ENCODE results near the gene AFG1L.

The AFG1L gene

DNA sequence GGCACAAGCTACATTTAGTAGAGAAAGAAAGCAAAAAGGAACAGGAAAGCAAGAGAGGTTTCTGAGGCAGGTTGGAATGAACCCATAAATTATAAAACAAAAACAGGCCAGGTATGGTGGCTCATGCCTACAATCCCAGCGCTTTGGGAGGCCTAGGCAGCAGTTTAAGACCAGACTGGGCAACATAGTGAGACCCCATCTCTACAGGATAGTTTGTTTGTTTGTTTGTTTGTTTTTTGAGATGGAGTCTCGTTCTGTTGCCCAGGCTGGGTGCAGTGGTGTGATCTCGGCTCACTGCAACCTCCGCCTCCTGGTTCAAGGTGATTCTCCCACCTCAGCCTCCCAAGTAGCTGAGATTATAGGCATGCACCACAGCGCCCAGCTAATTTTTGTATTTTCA is 49.0 kb downstream of the AFG1L start:
- no peak overlapping the region for H3K4ac ChIP-seq (ENCODE audit: low read depth, low read length)
- H3K56ac ChIP-seq (ENCODE audit: low read length): no peak overlapping the region
- H2BK5ac ChIP-seq (ENCODE audit: low read length): no peak overlapping the region
- no peak overlapping the region for H3K4me2 ChIP-seq (ENCODE audit: low read length)
- no peak overlapping the region for H2BK120ac ChIP-seq (ENCODE audit: low read depth, low read length)
- no peak overlapping the region for H3K23ac ChIP-seq (ENCODE audit: low read length)
- H3K18ac ChIP-seq (ENCODE audit: low read length): no peak overlapping the region
- no peak overlapping the region for H3K4me3 ChIP-seq (ENCODE audit: low read length)
- H3K9ac ChIP-seq (ENCODE audit: low read length): no peak overlapping the region
- H2AK5ac ChIP-seq (ENCODE audit: low read length): no peak overlapping the region
- no peak overlapping the region for H4K5ac ChIP-seq (ENCODE audit: low read length)
- no peaks in the 10 kb centered on the region for H3K79me2 ChIP-seq (ENCODE audit: control insufficient read depth, insufficient read depth, low read length)
- no peaks in the 10 kb centered on the region for H3K4me1 ChIP-seq (ENCODE audit: control insufficient read depth, low read depth, low read length)
- no CpG with 5 or more reads among the region's 5 CpGs for WGBS (ENCODE audit: extremely low coverage, insufficient coverage, low lambda C conversion rate)
- H2BK15ac ChIP-seq (replicated peaks; ENCODE audit: low read depth): no peak overlapping the region
- no peaks in the 10 kb centered on the region for H3K27me3 ChIP-seq (ENCODE audit: insufficient read depth, low read length, poor library complexity)
- H3K79me1 ChIP-seq (ENCODE audit: low read length): no peaks in the 10 kb centered on the region
- H3K27ac ChIP-seq (ENCODE audit: low read depth, low read length): no peak overlapping the region
- no peak for DNase-seq
- no peak overlapping the region for H4K8ac ChIP-seq (ENCODE audit: low read depth, low read length)
- H3K36me3 ChIP-seq (ENCODE audit: control insufficient read depth, insufficient read depth, low read length): no peaks in the 10 kb centered on the region

DNA sequence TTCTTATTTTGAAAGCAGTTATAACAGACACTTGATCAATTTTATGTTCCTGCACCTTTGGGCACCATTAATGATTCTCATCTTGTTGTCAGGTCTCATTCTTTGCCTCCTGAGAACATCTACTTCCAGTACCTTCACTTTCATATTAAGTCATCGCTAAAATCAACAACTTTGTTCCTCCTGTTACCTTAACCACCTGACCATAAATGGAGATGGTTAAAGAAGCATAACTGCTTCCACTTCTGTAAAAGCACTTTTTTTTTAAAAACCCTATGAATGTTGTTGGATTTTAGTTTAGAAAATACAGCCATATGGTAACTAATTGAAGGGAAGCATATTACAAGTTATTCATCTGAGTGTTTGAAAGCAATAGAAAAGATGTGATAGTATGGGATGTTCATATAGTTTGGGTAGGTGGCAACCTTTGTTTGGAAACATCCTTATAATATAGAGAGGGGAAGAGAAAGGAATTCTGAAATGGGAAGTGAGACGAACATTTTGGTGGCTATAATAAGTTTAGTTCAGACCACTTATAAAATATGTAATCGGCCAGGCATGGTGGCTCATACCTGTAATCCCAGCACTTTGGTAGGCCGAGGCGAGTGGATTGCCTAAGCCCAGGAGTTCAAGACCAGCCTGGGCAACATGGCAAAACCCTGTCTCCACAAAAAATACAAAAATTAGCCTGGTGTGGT is 53.9 kb downstream of the AFG1L start:
- H3K79me1 ChIP-seq (ENCODE audit: low read length): no peaks in the 10 kb centered on the region
- H3K27ac ChIP-seq (ENCODE audit: low read depth, low read length): no peak overlapping the region
- no peak for DNase-seq

DNA sequence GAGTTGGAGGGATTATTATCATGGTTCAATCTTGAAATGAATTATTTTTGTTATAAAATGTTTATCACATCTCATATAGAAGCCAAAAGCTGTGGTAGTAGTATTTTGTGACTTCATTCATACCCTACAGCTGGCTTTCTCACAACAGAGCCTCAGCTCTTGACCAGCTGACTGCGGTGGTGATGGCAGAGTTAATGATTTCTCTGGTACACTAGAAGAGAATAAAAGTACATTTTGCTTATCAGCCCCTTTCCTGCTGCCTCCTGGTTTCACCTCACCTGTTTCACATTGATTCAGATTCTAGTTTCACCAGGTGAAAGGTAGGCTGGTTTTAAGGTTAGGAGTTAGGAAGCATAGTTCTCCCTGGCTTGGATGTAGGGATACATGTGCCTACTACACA is 55.7 kb downstream of the AFG1L start:
- no peak overlapping the region for H2BK5ac ChIP-seq (ENCODE audit: low read length)
- no peaks in the 10 kb centered on the region for H3K4me1 ChIP-seq (ENCODE audit: control insufficient read depth, low read depth, low read length)
- no peaks in the 10 kb centered on the region for H3K36me3 ChIP-seq (ENCODE audit: control insufficient read depth, insufficient read depth, low read length)
- H2BK15ac ChIP-seq (replicated peaks; ENCODE audit: low read depth): no peak overlapping the region
- no peak overlapping the region for H2BK120ac ChIP-seq (ENCODE audit: low read depth, low read length)
- H3K23ac ChIP-seq (ENCODE audit: low read length): no peak overlapping the region
- no peak overlapping the region for H3K4me3 ChIP-seq (ENCODE audit: low read length)
- H3K4ac ChIP-seq (ENCODE audit: low read depth, low read length): no peak overlapping the region
- H3K18ac ChIP-seq (ENCODE audit: low read length): no peak overlapping the region
- H3K27me3 ChIP-seq (ENCODE audit: insufficient read depth, low read length, poor library complexity): no peaks in the 10 kb centered on the region
- no peak for DNase-seq
- no peak overlapping the region for H3K4me2 ChIP-seq (ENCODE audit: low read length)
- no peaks in the 10 kb centered on the region for H3K79me1 ChIP-seq (ENCODE audit: low read length)
- H3K9ac ChIP-seq (ENCODE audit: low read length): no peak overlapping the region
- H3K27ac ChIP-seq (ENCODE audit: low read depth, low read length): no peak overlapping the region
- H3K56ac ChIP-seq (ENCODE audit: low read length): no peak overlapping the region
- H2AK5ac ChIP-seq (ENCODE audit: low read length): no peak overlapping the region
- no CpG with 5 or more reads among the region's 1 CpG for WGBS (ENCODE audit: extremely low coverage, insufficient coverage, low lambda C conversion rate)
- no peak overlapping the region for H4K5ac ChIP-seq (ENCODE audit: low read length)
- no peak overlapping the region for H4K8ac ChIP-seq (ENCODE audit: low read depth, low read length)
- H3K79me2 ChIP-seq (ENCODE audit: control insufficient read depth, insufficient read depth, low read length): no peaks in the 10 kb centered on the region

More for the DNA sequence above, 53.9 kb downstream of the AFG1L start:
- Histone ChIP-seq H4K8ac (ENCODE audit: low read depth, low read length) (no peak overlapping the region), H3K4me1 (ENCODE audit: control insufficient read depth, low read depth, low read length) (no peaks in the 10 kb centered on the region), H2BK15ac (replicated peaks; ENCODE audit: low read depth) (no peak overlapping the region), H3K18ac (ENCODE audit: low read length) (no peak overlapping the region), H4K5ac (ENCODE audit: low read length) (no peak overlapping the region), H3K56ac (ENCODE audit: low read length) (no peak overlapping the region), H2AK5ac (ENCODE audit: low read length) (no peak overlapping the region), H3K36me3 (ENCODE audit: control insufficient read depth, insufficient read depth, low read length) (no peaks in the 10 kb centered on the region), H3K23ac (ENCODE audit: low read length) (no peak overlapping the region), H3K4me3 (ENCODE audit: low read length) (no peak overlapping the region), H3K79me2 (ENCODE audit: control insufficient read depth, insufficient read depth, low read length) (no peaks in the 10 kb centered on the region), H3K4ac (ENCODE audit: low read depth, low read length) (no peak overlapping the region), H2BK5ac (ENCODE audit: low read length) (no peak overlapping the region), H3K9ac (ENCODE audit: low read length) (no peak overlapping the region), H3K4me2 (ENCODE audit: low read length) (no peak overlapping the region), H2BK120ac (ENCODE audit: low read depth, low read length) (no peak overlapping the region), H3K27me3 (ENCODE audit: insufficient read depth, low read length, poor library complexity) (no peaks in the 10 kb centered on the region)
- WGBS (ENCODE audit: extremely low coverage, insufficient coverage, low lambda C conversion rate): no CpG with 5 or more reads among the region's 5 CpGs

DNA sequence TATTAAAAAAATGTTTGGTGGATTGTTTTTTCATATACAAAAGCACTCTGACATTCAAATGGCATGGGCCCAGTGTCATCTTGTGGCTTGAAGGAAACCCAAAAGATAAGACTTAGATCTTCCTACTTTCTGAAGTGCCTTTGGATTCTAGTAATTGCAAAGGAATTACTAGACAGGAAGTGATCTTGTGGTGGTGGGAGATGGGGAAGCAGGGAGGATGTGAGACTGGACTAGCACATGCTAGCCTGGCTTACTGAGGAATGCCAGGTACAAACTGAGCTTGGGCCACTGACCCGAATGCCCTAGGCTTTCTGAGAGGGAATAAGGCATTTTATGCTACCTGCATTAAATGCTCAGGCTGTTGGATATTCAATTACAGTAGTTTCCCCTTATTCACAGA is 59.0 kb downstream of the AFG1L start:
- WGBS (ENCODE audit: extremely low coverage, insufficient coverage, low lambda C conversion rate): no CpG with 5 or more reads among the region's 1 CpG
- no peaks in the 10 kb centered on the region for H3K79me1 ChIP-seq (ENCODE audit: low read length)
- no peaks in the 10 kb centered on the region for H3K79me2 ChIP-seq (ENCODE audit: control insufficient read depth, insufficient read depth, low read length)
- no peak overlapping the region for H3K23ac ChIP-seq (ENCODE audit: low read length)
- no peak overlapping the region for H3K4me3 ChIP-seq (ENCODE audit: low read length)
- H3K36me3 ChIP-seq (ENCODE audit: control insufficient read depth, insufficient read depth, low read length): no peaks in the 10 kb centered on the region
- no peaks in the 10 kb centered on the region for H3K27me3 ChIP-seq (ENCODE audit: insufficient read depth, low read length, poor library complexity)
- no peak overlapping the region for H3K27ac ChIP-seq (ENCODE audit: low read depth, low read length)
- no peaks in the 10 kb centered on the region for H3K4me1 ChIP-seq (ENCODE audit: control insufficient read depth, low read depth, low read length)
- H2BK5ac ChIP-seq (ENCODE audit: low read length): no peak overlapping the region
- H3K18ac ChIP-seq (ENCODE audit: low read length): no peak overlapping the region
- DNase-seq: no peak
- no peak overlapping the region for H3K56ac ChIP-seq (ENCODE audit: low read length)
- no peak overlapping the region for H4K8ac ChIP-seq (ENCODE audit: low read depth, low read length)
- H2BK15ac ChIP-seq (replicated peaks; ENCODE audit: low read depth): no peak overlapping the region
- H3K4me2 ChIP-seq (ENCODE audit: low read length): no peak overlapping the region
- no peak overlapping the region for H3K9ac ChIP-seq (ENCODE audit: low read length)
- H3K4ac ChIP-seq (ENCODE audit: low read depth, low read length): no peak overlapping the region
- H4K5ac ChIP-seq (ENCODE audit: low read length): no peak overlapping the region
- H2AK5ac ChIP-seq (ENCODE audit: low read length): no peak overlapping the region
- H2BK120ac ChIP-seq (ENCODE audit: low read depth, low read length): no peak overlapping the region

DNA sequence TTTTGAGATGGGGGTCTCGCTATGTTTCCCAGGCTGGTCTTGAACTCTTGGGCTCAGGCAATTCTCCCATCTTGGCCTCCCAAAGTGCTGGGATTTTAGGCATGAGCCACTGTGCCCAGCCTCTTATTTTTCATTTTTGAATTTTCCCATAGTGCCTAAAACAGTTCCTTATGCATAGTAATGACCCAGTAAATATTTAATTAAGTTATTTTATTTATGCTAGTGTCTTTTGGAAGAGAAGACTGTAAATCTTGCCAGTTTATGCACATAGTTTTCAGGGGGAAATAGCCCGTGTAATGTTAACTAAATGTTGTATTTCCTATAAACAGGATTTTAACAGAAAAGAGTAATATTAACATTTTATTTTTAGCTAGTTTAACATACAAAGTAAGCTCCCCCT is 60.3 kb downstream of the AFG1L start:
- no CpG with 5 or more reads among the region's 2 CpGs for WGBS (ENCODE audit: extremely low coverage, insufficient coverage, low lambda C conversion rate)
- no peak overlapping the region for H3K23ac ChIP-seq (ENCODE audit: low read length)
- H3K4me1 ChIP-seq (ENCODE audit: control insufficient read depth, low read depth, low read length): no peaks in the 10 kb centered on the region
- H3K9ac ChIP-seq (ENCODE audit: low read length): no peak overlapping the region
- no peak overlapping the region for H2BK5ac ChIP-seq (ENCODE audit: low read length)
- no peaks in the 10 kb centered on the region for H3K27me3 ChIP-seq (ENCODE audit: insufficient read depth, low read length, poor library complexity)
- H3K18ac ChIP-seq (ENCODE audit: low read length): no peak overlapping the region
- H3K79me1 ChIP-seq (ENCODE audit: low read length): no peaks in the 10 kb centered on the region
- DNase-seq: no peak
- H3K4me2 ChIP-seq (ENCODE audit: low read length): no peak overlapping the region
- H2AK5ac ChIP-seq (ENCODE audit: low read length): no peak overlapping the region
- no peak overlapping the region for H3K4ac ChIP-seq (ENCODE audit: low read depth, low read length)
- H3K36me3 ChIP-seq (ENCODE audit: control insufficient read depth, insufficient read depth, low read length): no peaks in the 10 kb centered on the region
- H2BK15ac ChIP-seq (replicated peaks; ENCODE audit: low read depth): no peak overlapping the region
- no peak overlapping the region for H2BK120ac ChIP-seq (ENCODE audit: low read depth, low read length)
- H3K79me2 ChIP-seq (ENCODE audit: control insufficient read depth, insufficient read depth, low read length): no peaks in the 10 kb centered on the region
- H3K4me3 ChIP-seq (ENCODE audit: low read length): no peak overlapping the region
- no peak overlapping the region for H4K5ac ChIP-seq (ENCODE audit: low read length)
- H3K27ac ChIP-seq (ENCODE audit: low read depth, low read length): no peak overlapping the region
- H3K56ac ChIP-seq (ENCODE audit: low read length): no peak overlapping the region
- H4K8ac ChIP-seq (ENCODE audit: low read depth, low read length): no peak overlapping the region

DNA sequence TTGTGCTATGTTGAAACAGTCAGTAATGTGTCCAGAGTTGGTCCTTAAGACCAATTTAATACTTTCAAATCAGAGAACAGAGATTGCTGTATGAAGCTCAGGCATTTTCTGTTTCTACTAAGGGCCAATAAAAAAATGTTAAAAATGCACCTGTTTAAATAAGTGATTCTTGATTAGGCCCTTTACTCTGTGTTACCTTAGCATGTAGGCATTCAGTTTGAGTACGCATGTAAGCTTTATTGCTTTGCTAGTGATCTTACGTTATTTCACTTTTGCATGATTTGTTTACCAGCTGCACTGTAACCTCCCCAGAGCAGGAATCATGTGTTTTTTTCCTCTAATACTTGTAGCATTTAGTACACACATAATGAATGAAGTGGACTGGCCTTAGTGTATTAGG is 61.0 kb downstream of the AFG1L start:
- H3K4me3 ChIP-seq (ENCODE audit: low read length): no peak overlapping the region
- no peak overlapping the region for H2BK5ac ChIP-seq (ENCODE audit: low read length)
- H3K36me3 ChIP-seq (ENCODE audit: control insufficient read depth, insufficient read depth, low read length): no peaks in the 10 kb centered on the region
- H3K9ac ChIP-seq (ENCODE audit: low read length): no peak overlapping the region
- H3K4me2 ChIP-seq (ENCODE audit: low read length): no peak overlapping the region
- no CpG with 5 or more reads among the region's 2 CpGs for WGBS (ENCODE audit: extremely low coverage, insufficient coverage, low lambda C conversion rate)
- H3K4ac ChIP-seq (ENCODE audit: low read depth, low read length): no peak overlapping the region
- H2AK5ac ChIP-seq (ENCODE audit: low read length): no peak overlapping the region
- no peaks in the 10 kb centered on the region for H3K27me3 ChIP-seq (ENCODE audit: insufficient read depth, low read length, poor library complexity)
- no peaks in the 10 kb centered on the region for H3K79me1 ChIP-seq (ENCODE audit: low read length)
- H2BK15ac ChIP-seq (replicated peaks; ENCODE audit: low read depth): no peak overlapping the region
- no peaks in the 10 kb centered on the region for H3K4me1 ChIP-seq (ENCODE audit: control insufficient read depth, low read depth, low read length)
- no peak for DNase-seq
- no peak overlapping the region for H2BK120ac ChIP-seq (ENCODE audit: low read depth, low read length)
- H3K79me2 ChIP-seq (ENCODE audit: control insufficient read depth, insufficient read depth, low read length): no peaks in the 10 kb centered on the region
- no peak overlapping the region for H3K23ac ChIP-seq (ENCODE audit: low read length)
- H3K56ac ChIP-seq (ENCODE audit: low read length): no peak overlapping the region
- no peak overlapping the region for H4K8ac ChIP-seq (ENCODE audit: low read depth, low read length)
- no peak overlapping the region for H3K27ac ChIP-seq (ENCODE audit: low read depth, low read length)
- H3K18ac ChIP-seq (ENCODE audit: low read length): no peak overlapping the region
- no peak overlapping the region for H4K5ac ChIP-seq (ENCODE audit: low read length)

All from mesendoderm (in vitro differentiated cells).